ENCODE results near the gene SBK3.
A peak's percentile ranks its signal among the peaks of the same experiment; 100 is the strongest.

The SBK3 gene

GRCh38 chr19:55550321-55550650 is 4.9 kb upstream of the SBK3 start:
- H2BK120ac ChIP-seq (ENCODE audit: low read depth, low read length): no peak overlapping the region
- no peak overlapping the region for H4K8ac ChIP-seq (ENCODE audit: low read depth, low read length)
- no peak overlapping the region for H2BK15ac ChIP-seq (ENCODE audit: low read length)
- H3K27me3 ChIP-seq (ENCODE audit: control insufficient read depth in 3 of 3, insufficient read depth in 3 of 3, low read depth in 1 of 3, low read length in 3 of 3): no peaks in the 10 kb centered on the region
- peak; percentile 59 for DNase-seq (ENCODE audit: low spot score)
- H3K4ac ChIP-seq (ENCODE audit: low read length): no peak overlapping the region
- no peak overlapping the region for H3K14ac ChIP-seq (ENCODE audit: low read length)
- peak overlapping the region; percentile 77 for H3K18ac ChIP-seq (ENCODE audit: low read length)
- no peaks in the 10 kb centered on the region for H3K36me3 ChIP-seq (replicated peaks in 1 of 2; ENCODE audit: control insufficient read depth in 2 of 2, insufficient read depth in 2 of 2, low read length in 2 of 2)
- H2AFZ ChIP-seq (ENCODE audit: low read length): peak overlapping the region; percentile 94
- no peaks in the 10 kb centered on the region for H3K9me3 ChIP-seq (replicated peaks in 1 of 2; ENCODE audit: control insufficient read depth in 2 of 2, insufficient read depth in 1 of 2, low read depth in 1 of 2, low read length in 2 of 2)
- peak overlapping the region; percentile 90 for H3K4me2 ChIP-seq (ENCODE audit: insufficient read depth, low read length, poor library complexity, severe bottlenecking)
- H3K4me3 ChIP-seq (ENCODE audit: low read length in 2 of 2): peak overlapping the region in 1 of 2 donors; percentile 53
- H3K4me1 ChIP-seq (ENCODE audit: control insufficient read depth in 2 of 2, insufficient read depth in 1 of 2, low read depth in 1 of 2, low read length in 2 of 2): peaks cover 33 to 42% of the 10 kb centered on the region in 2 donors
- WGBS, 2 donors (ENCODE audit: extremely low coverage in 2 of 2, insufficient read length in 2 of 2, insufficient replicate concordance in 1 of 2): no CpG with 5 or more reads among the region's 7 CpGs
- H3K27ac ChIP-seq (replicated peaks; ENCODE audit: low read length): peak overlapping the region; percentile 98
- H2BK5ac ChIP-seq (ENCODE audit: low read length): peak overlapping the region; percentile 88
- H3K79me1 ChIP-seq (ENCODE audit: low read depth, low read length): peaks cover 2% of the 10 kb centered on the region
- no peak overlapping the region for H2BK12ac ChIP-seq (ENCODE audit: low read length)
- H3K9ac ChIP-seq (ENCODE audit: low read depth, low read length, poor library complexity): no peak overlapping the region
- H4K91ac ChIP-seq (ENCODE audit: low read depth, low read length, poor library complexity): no peak overlapping the region
- no peak overlapping the region for H3K23ac ChIP-seq (ENCODE audit: low read depth, low read length, poor library complexity)
- no peak overlapping the region for H2AK5ac ChIP-seq (ENCODE audit: low read depth, low read length)

GRCh38 chr19:55549500-55550320 is 4.4 kb upstream of the SBK3 start:
- Histone ChIP-seq H2AK5ac (ENCODE audit: low read depth, low read length) (peak overlapping the region; percentile 80), H3K14ac (ENCODE audit: low read length) (no peak overlapping the region), H3K9me3 (replicated peaks in 1 of 2; ENCODE audit: control insufficient read depth in 2 of 2, insufficient read depth in 1 of 2, low read depth in 1 of 2, low read length in 2 of 2) (no peaks in the 10 kb centered on the region), H2BK120ac (ENCODE audit: low read depth, low read length) (peak overlapping the region; percentile 44), H3K4me3 (ENCODE audit: low read length in 2 of 2) (peak overlapping the region; percentile 53 to 68), H3K4me2 (ENCODE audit: insufficient read depth, low read length, poor library complexity, severe bottlenecking) (peak overlapping the region; percentile 90), H2BK12ac (ENCODE audit: low read length) (no peak overlapping the region), H2BK5ac (ENCODE audit: low read length) (peak overlapping the region; percentile 88), H3K23ac (ENCODE audit: low read depth, low read length, poor library complexity) (peak overlapping the region; percentile 51), H3K9ac (ENCODE audit: low read depth, low read length, poor library complexity) (peak overlapping the region; percentile 89), H4K91ac (ENCODE audit: low read depth, low read length, poor library complexity) (no peak overlapping the region), H3K18ac (ENCODE audit: low read length) (peak overlapping the region; percentile 97), H4K8ac (ENCODE audit: low read depth, low read length) (no peak overlapping the region), H2AFZ (ENCODE audit: low read length) (peak overlapping the region; percentile 94), H3K27ac (replicated peaks; ENCODE audit: low read length) (peak overlapping the region; percentile 98), H3K79me1 (ENCODE audit: low read depth, low read length) (peaks cover 2% of the 10 kb centered on the region), H3K36me3 (replicated peaks in 1 of 2; ENCODE audit: control insufficient read depth in 2 of 2, insufficient read depth in 2 of 2, low read length in 2 of 2) (no peaks in the 10 kb centered on the region), H2BK15ac (ENCODE audit: low read length) (peak overlapping the region; percentile 84), H3K27me3 (ENCODE audit: control insufficient read depth in 3 of 3, insufficient read depth in 3 of 3, low read depth in 1 of 3, low read length in 3 of 3) (no peaks in the 10 kb centered on the region), H3K4me1 (ENCODE audit: control insufficient read depth in 2 of 2, insufficient read depth in 1 of 2, low read depth in 1 of 2, low read length in 2 of 2) (peaks cover 34 to 44% of the 10 kb centered on the region in 2 donors), H3K4ac (ENCODE audit: low read length) (peak overlapping the region; percentile 44)
- peak; percentile 67 for DNase-seq (ENCODE audit: low spot score)
- WGBS, 2 donors (ENCODE audit: extremely low coverage in 2 of 2, insufficient read length in 2 of 2, insufficient replicate concordance in 1 of 2): no CpG with 5 or more reads among the region's 36 CpGs

- H4K91ac ChIP-seq (ENCODE audit: low read depth, low read length, poor library complexity): no peak overlapping the region
- H3K18ac ChIP-seq (ENCODE audit: low read length): peak overlapping the region; percentile 95
- H3K4me2 ChIP-seq (ENCODE audit: insufficient read depth, low read length, poor library complexity, severe bottlenecking): no peak overlapping the region
- H4K8ac ChIP-seq (ENCODE audit: low read depth, low read length): no peak overlapping the region
- H3K9me3 ChIP-seq (replicated peaks in 1 of 2; ENCODE audit: control insufficient read depth in 2 of 2, insufficient read depth in 1 of 2, low read depth in 1 of 2, low read length in 2 of 2): no peaks in the 10 kb centered on the region
- H2BK15ac ChIP-seq (ENCODE audit: low read length): peak overlapping the region; percentile 95
- H3K23ac ChIP-seq (ENCODE audit: low read depth, low read length, poor library complexity): no peak overlapping the region
- H3K4ac ChIP-seq (ENCODE audit: low read length): no peak overlapping the region
- H3K27ac ChIP-seq (replicated peaks; ENCODE audit: low read length): peak overlapping the region; percentile 78
- no peak for DNase-seq (ENCODE audit: low spot score)
- H2BK12ac ChIP-seq (ENCODE audit: low read length): no peak overlapping the region
- H3K36me3 ChIP-seq (replicated peaks in 1 of 2; ENCODE audit: control insufficient read depth in 2 of 2, insufficient read depth in 2 of 2, low read length in 2 of 2): no peaks in the 10 kb centered on the region
- peak overlapping the region; percentile 36 for H3K9ac ChIP-seq (ENCODE audit: low read depth, low read length, poor library complexity)
- H3K4me1 ChIP-seq (ENCODE audit: control insufficient read depth in 2 of 2, insufficient read depth in 1 of 2, low read depth in 1 of 2, low read length in 2 of 2): peaks cover 23 to 31% of the 10 kb centered on the region in 2 donors
- no CpG with 5 or more reads among the region's 17 CpGs for WGBS, 2 donors (ENCODE audit: extremely low coverage in 2 of 2, insufficient read length in 2 of 2, insufficient replicate concordance in 1 of 2)
- no peak overlapping the region for H3K14ac ChIP-seq (ENCODE audit: low read length)
- no peak overlapping the region for H2BK120ac ChIP-seq (ENCODE audit: low read depth, low read length)
- H2BK5ac ChIP-seq (ENCODE audit: low read length): peak overlapping the region; percentile 98
- peak overlapping the region; percentile 88 for H2AK5ac ChIP-seq (ENCODE audit: low read depth, low read length)
- peaks cover 2% of the 10 kb centered on the region for H3K79me1 ChIP-seq (ENCODE audit: low read depth, low read length)
- H3K27me3 ChIP-seq (ENCODE audit: control insufficient read depth in 3 of 3, insufficient read depth in 3 of 3, low read depth in 1 of 3, low read length in 3 of 3): no peaks in the 10 kb centered on the region
- peak overlapping the region; percentile 87 for H2AFZ ChIP-seq (ENCODE audit: low read length)
- no peak overlapping the region for H3K4me3 ChIP-seq (ENCODE audit: low read length in 2 of 2)
Observed at GRCh38 chr19:55546822-55547614, 1.7 kb upstream of the SBK3 start.

GRCh38 chr19:55546011-55546410 is 668 bp upstream of the SBK3 start:
- Histone ChIP-seq H4K8ac (ENCODE audit: low read depth, low read length) (peak overlapping the region; percentile 95), H3K23ac (ENCODE audit: low read depth, low read length, poor library complexity) (no peak overlapping the region), H3K4ac (ENCODE audit: low read length) (peak overlapping the region; percentile 47), H3K9me3 (replicated peaks in 1 of 2; ENCODE audit: control insufficient read depth in 2 of 2, insufficient read depth in 1 of 2, low read depth in 1 of 2, low read length in 2 of 2) (no peaks in the 10 kb centered on the region), H3K79me1 (ENCODE audit: low read depth, low read length) (peaks cover 5% of the 10 kb centered on the region), H2AK5ac (ENCODE audit: low read depth, low read length) (peak overlapping the region; percentile 88), H3K27me3 (ENCODE audit: control insufficient read depth in 3 of 3, insufficient read depth in 3 of 3, low read depth in 1 of 3, low read length in 3 of 3) (no peaks in the 10 kb centered on the region), H3K14ac (ENCODE audit: low read length) (peak overlapping the region; percentile 84), H2BK15ac (ENCODE audit: low read length) (peak overlapping the region; percentile 95), H3K9ac (ENCODE audit: low read depth, low read length, poor library complexity) (peak overlapping the region; percentile 78), H2BK12ac (ENCODE audit: low read length) (peak overlapping the region; percentile 97), H3K27ac (replicated peaks; ENCODE audit: low read length) (peak overlapping the region; percentile 78), H3K4me3 (ENCODE audit: low read length in 2 of 2) (no peak overlapping the region), H3K4me2 (ENCODE audit: insufficient read depth, low read length, poor library complexity, severe bottlenecking) (peak overlapping the region; percentile 41), H3K4me1 (ENCODE audit: control insufficient read depth in 2 of 2, insufficient read depth in 1 of 2, low read depth in 1 of 2, low read length in 2 of 2) (peaks cover 23 to 31% of the 10 kb centered on the region in 2 donors), H2BK5ac (ENCODE audit: low read length) (peak overlapping the region; percentile 98), H2BK120ac (ENCODE audit: low read depth, low read length) (peak overlapping the region; percentile 93), H3K36me3 (replicated peaks in 1 of 2; ENCODE audit: control insufficient read depth in 2 of 2, insufficient read depth in 2 of 2, low read length in 2 of 2) (no peaks in the 10 kb centered on the region), H3K18ac (ENCODE audit: low read length) (peak overlapping the region; percentile 95), H2AFZ (ENCODE audit: low read length) (peak overlapping the region; percentile 87), H4K91ac (ENCODE audit: low read depth, low read length, poor library complexity) (peak overlapping the region; percentile 96)
- WGBS, 2 donors (ENCODE audit: extremely low coverage in 2 of 2, insufficient read length in 2 of 2, insufficient replicate concordance in 1 of 2): no CpG with 5 or more reads among the region's 11 CpGs
- DNase-seq (ENCODE audit: low spot score): no peak
